Ovary (tissue), 9 donors: ENCODE data around the gene SLCO2A1. TPM values are rescaled to one million over a fixed set of nuclear protein-coding genes. Genes with fewer than 3 reads are reported as not detected.

Source experiments
- DNase-seq, 5 donors: peaks; one replicate each; pipeline ENCODE4 v3.0.0-alpha.2; 2019 to 2020
- H3K27ac ChIP-seq, 2 donors: fragments of 200-600 bp; one replicate each; pipeline versions ENCODE4 v1.5.1 to v1.8.0; 2019 to 2022
- H3K27me3 ChIP-seq: fragments of 200-600 bp; one replicate; pipeline ENCODE4 v1.8.0; 2022
- H3K36me3 ChIP-seq: fragments of 200-600 bp; sonication (generic); one replicate; pipeline ENCODE4 v1.5.1; 2019
- H3K4me1 ChIP-seq: one replicate; pipeline ENCODE4 v1.8.1; 2013; ENCODE audit warnings: mild to moderate bottlenecking, moderate library complexity; ENCODE audit not compliant: insufficient read depth
- H3K4me3 ChIP-seq: fragments of 200-600 bp; sonication (generic); one replicate; pipeline ENCODE4 v1.5.1; 2017
- H3K9me3 ChIP-seq, 2 donors: fragments of 200-600 bp in 1 of 2; sonication (generic) in 1 of 2; one replicate each; pipeline versions ENCODE4 v1.5.1 to v1.8.1; 2013 to 2019; ENCODE audit warnings: mild to moderate bottlenecking in 1 of 2, moderate library complexity in 1 of 2
- CTCF ChIP-seq, 3 donors: fragments of 450-650 bp in 2 of 3; fragments of 200-600 bp in 1 of 3; IDR thresholded peaks; one replicate each; pipeline versions ENCODE4 v1.5.1 to v1.8.0; 2016 to 2022; ENCODE audit warnings: antibody characterized with exemption in 3 of 3, mild to moderate bottlenecking in 1 of 3
- EP300 ChIP-seq: sonication (generic); formaldehyde crosslinking; IDR thresholded peaks from one replicate; pipeline ENCODE4 v1.6.1; 2017; ENCODE audit warnings: antibody characterized with exemption
- POLR2A ChIP-seq: fragments of 450-650 bp; IDR thresholded peaks from one replicate; pipeline ENCODE4 v1.6.1; 2017; ENCODE audit warnings: antibody characterized with exemption, mild to moderate bottlenecking, moderate library complexity
- WGBS, 3 donors: extraction: QIAGEN DNeasy Blood & Tissue Kit in 1 of 3; methylation state at CpG; one replicate each; pipeline versions ENCODE4 v1.1.5 to v1.1.7; 2013 to 2017; 5-methylcytosine and 5-hydroxymethylcytosine counted together
- intact Hi-C, 4 donors: fragments of 100-400 bp; cut with DNase I; formaldehyde crosslinking; loops; one replicate each; pipeline versions ENCODE4 v1.11.0 to v1.15.1; 2022 to 2023
- polyA plus RNA-seq, 2 donors: library from polyadenylated mRNA; stranded (reverse); fragments of 200-250 nt in 1 of 2; fragments of 350-450 nt in 1 of 2; fragmentation: Illumina TruSeq in 1 of 2; extraction: RNeasy Lipid Tissue Mini Kit (QIAGEN cat#74804) in 1 of 2; gene quantifications; one replicate each; pipeline ENCODE4 v1.2.3, GENCODE V29; 2013 to 2014
- total RNA-seq, 7 donors: library from RNA; depleted of rRNA in 2 of 7; stranded (reverse); fragments of >200 nt in 2 of 7; fragmentation: NEBNext Ultra II Directional in 3 of 7; extraction: Animal tissue kit (Norgen Biotek cat#: 25700) in 3 of 7; gene quantifications; one replicate each; pipeline versions ENCODE4 v1.1.0 to v1.2.4, GENCODE V29; 2016 to 2023
- donor health status: DM: no; HTN: no; CAD: no; lungs with moderate emphysema.
- donor health status: DM: no; HTN: no; CAD: no.
- donor health status: Bipolar disorder and iron deficiency.
- donor health status: DM: yes; HTN: yes; CAD: no.
- donor health status: DM: no; HTN: no; CAD: no.
- donor health status: DM: yes; HTN: yes; CAD: no.

Gene SLCO2A1
- total and polyA plus RNA-seq, 9 donors = 0.83 to 23.6 (median 3.7) TPM

GRCh38 chr3:133934073-133934970 is 95.4 kb downstream of the SLCO2A1 start:
- H3K9me3 ChIP-seq = no peaks in the 10 kb centered on the region
- no peaks in the 10 kb centered on the region for H3K27me3 ChIP-seq
- H3K4me3 ChIP-seq = no peak overlapping the region
- no peaks in the 10 kb centered on the region for H3K36me3 ChIP-seq
- no peak for TF ChIP-seq POLR2A
- TF ChIP-seq CTCF (IDR thresholded peaks at IDR 0.05) = no peak
- no peak for TF ChIP-seq EP300
- peak in 1 of 5 donors; percentile 17 for DNase-seq
- 86 to 91% (median 89%) methylated on average over 10 of the region's 10 CpGs for WGBS, 3 donors
- intact Hi-C loops = loop anchor here in 2 of 4 donors (10.0 kb wide), 2 partner anchors 350 to 370 kb away; no protein-coding TSS in a partner anchor
- no peak overlapping the region for H3K27ac ChIP-seq
- H3K4me1 ChIP-seq = peaks cover 4% of the 10 kb centered on the region

- Histone ChIP-seq H3K4me1 (peaks cover 4% of the 10 kb centered on the region), H3K36me3 (no peaks in the 10 kb centered on the region), H3K9me3 (no peaks in the 10 kb centered on the region), H3K27me3 (no peaks in the 10 kb centered on the region), H3K27ac (no peak overlapping the region), H3K4me3 (no peak overlapping the region)
- intact Hi-C loops = loop anchor here in 3 of 4 donors (2.0 to 10.0 kb wide), 3 partner anchors 113 to 371 kb away; no protein-coding TSS in a partner anchor
- peak in 1 of 5 donors; percentile 20 for DNase-seq
- 91 to 93% (median 91%) methylated on average over 9 of the region's 9 CpGs for WGBS, 3 donors
- TF ChIP-seq EP300 = no peak
- no peak for TF ChIP-seq CTCF (IDR thresholded peaks at IDR 0.05)
- no peak for TF ChIP-seq POLR2A
Observed at GRCh38 chr3:133933097-133934024, 96.4 kb downstream of the SLCO2A1 start.

GRCh38 chr3:133932009-133932408 is 97.7 kb downstream of the SLCO2A1 start:
- 96 to 100% (median 98%) methylated on average over 6 of the region's 6 CpGs for WGBS, 3 donors
- intact Hi-C loops = loop anchor here in 3 of 4 donors (2.0 to 10.0 kb wide), 3 partner anchors 111 to 373 kb away; no protein-coding TSS in a partner anchor
- peak in 1 of 5 donors; percentile 9 for DNase-seq

More at GRCh38 chr3:133932009-133932408, 97.7 kb downstream of the SLCO2A1 start:
- Histone ChIP-seq H3K4me3 (no peak overlapping the region), H3K36me3 (no peaks in the 10 kb centered on the region), H3K27me3 (no peaks in the 10 kb centered on the region), H3K9me3 (no peaks in the 10 kb centered on the region), H3K27ac (no peak overlapping the region), H3K4me1 (peaks cover 5% of the 10 kb centered on the region)
- TF ChIP-seq EP300 = no peak
- TF ChIP-seq CTCF (IDR thresholded peaks at IDR 0.05) = no peak
- no peak for TF ChIP-seq POLR2A
